GM18499 (cell line): ENCODE data around the gene TANC1.

ENCODE experiments used
- ATAC-seq: cut with Tn5 transposase; IDR thresholded peaks from one replicate; pipeline ENCODE4 v1.9.1; 2021; ENCODE audit warnings: moderate number of reproducible peaks; ENCODE audit not compliant: insufficient read depth, unreplicated experiment

TANC1 gene

GRCh38 chr2:159106109-159106508 lies 137.7 kb downstream of the TANC1 start:
- no peak for ATAC-seq

GRCh38 chr2:159108181-159108893 lies 139.9 kb downstream of the TANC1 start:
- ATAC-seq: no peak

GRCh38 chr2:159109517-159109916 lies 141.1 kb downstream of the TANC1 start:
- no peak for ATAC-seq

- ATAC-seq: no peak
These were observed 142.3 kb downstream of the TANC1 start for GRCh38 chr2:159110784-159111183.

GRCh38 chr2:159111346-159111927 lies 143.0 kb downstream of the TANC1 start:
- ATAC-seq: no peak

GRCh38 chr2:159114835-159115234 lies 146.4 kb downstream of the TANC1 start:
- ATAC-seq: no peak

GRCh38 chr2:159116922-159117321 lies 148.5 kb downstream of the TANC1 start:
- no peak for ATAC-seq

- no peak for ATAC-seq
These were observed 149.2 kb downstream of the TANC1 start for GRCh38 chr2:159117658-159118057.

- peak; percentile 73 for ATAC-seq
These were observed 149.8 kb downstream of the TANC1 start for GRCh38 chr2:159118115-159118858.

- no peak for ATAC-seq
These were observed 150.5 kb downstream of the TANC1 start for GRCh38 chr2:159118859-159119500.

- ATAC-seq: no peak
These were observed 151.3 kb downstream of the TANC1 start for GRCh38 chr2:159119652-159120257.

- no peak for ATAC-seq
These were observed 155.3 kb downstream of the TANC1 start for GRCh38 chr2:159123786-159124185.

GRCh38 chr2:159124441-159124911 lies 156.0 kb downstream of the TANC1 start:
- ATAC-seq: no peak

- ATAC-seq: no peak
These were observed 156.6 kb downstream of the TANC1 start for GRCh38 chr2:159124931-159125467.

GRCh38 chr2:159125858-159126257 lies 157.4 kb downstream of the TANC1 start:
- ATAC-seq: no peak

- ATAC-seq: no peak
These were observed 158.1 kb downstream of the TANC1 start for GRCh38 chr2:159126432-159127022.

- ATAC-seq: no peak
These were observed 159.8 kb downstream of the TANC1 start for GRCh38 chr2:159128191-159128590.

GRCh38 chr2:159129269-159129668 lies 160.8 kb downstream of the TANC1 start:
- ATAC-seq: no peak

GRCh38 chr2:159129824-159130223 lies 161.4 kb downstream of the TANC1 start:
- no peak for ATAC-seq

GRCh38 chr2:159130302-159130701 lies 161.9 kb downstream of the TANC1 start:
- no peak for ATAC-seq
